SH-SY5Y (cell line): ENCODE measurements around the gene LIN54.

Experiments used
- GATA2 ChIP-seq: IDR thresholded peaks from 2 replicates; pipeline ENCODE4 v1.6.1; 2011; ENCODE audit warnings: mild to moderate bottlenecking, low read depth, low read length
- GATA3 ChIP-seq: IDR thresholded peaks from 2 replicates; pipeline ENCODE4 v1.6.1; 2011; ENCODE audit warnings: low read depth, mild to moderate bottlenecking, low read length, moderate library complexity

DNA sequence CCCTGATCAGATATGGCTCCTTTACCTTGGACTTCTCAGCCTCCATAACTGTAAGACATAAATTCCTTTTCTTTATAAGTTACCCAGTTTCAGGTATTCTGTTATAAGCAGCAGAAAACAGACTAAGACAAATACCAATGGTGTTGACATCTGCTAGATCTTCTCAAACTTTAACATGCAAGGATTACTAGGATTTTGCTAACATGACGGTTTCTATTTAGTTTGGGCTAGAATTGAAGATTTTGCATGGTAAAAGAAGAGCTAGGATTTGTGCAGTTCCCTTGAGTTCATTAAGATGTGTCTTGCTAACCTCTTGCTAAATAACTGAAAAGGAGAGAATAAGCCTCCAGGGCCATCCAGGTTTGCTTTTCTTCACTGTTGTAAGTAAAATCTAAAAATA is 19.1 kb upstream of the LIN54 start:
- TF ChIP-seq GATA3 (no peak), GATA2 (no peak)
